HEK293 (cell line): ENCODE data around the gene CBFB.

ENCODE experiments used
- CTCF ChIA-PET: fragments of 350-600 bp; formaldehyde crosslinking; extraction: SDS; loops from one replicate; lab custom pipeline; 2021; ENCODE audit warnings: antibody characterized with exemption; lab: Yijun Ruan, JAX
- POLR2A ChIA-PET: fragments of 300-600 bp; formaldehyde crosslinking; extraction: SDS; loops from one replicate; lab custom pipeline; 2020; ENCODE audit warnings: antibody characterized with exemption, inconsistent platforms; lab: Yijun Ruan, JAX
- H3K27ac ChIP-seq: fragments of 200-500 bp; sonication (Bioruptor generic); 2 replicates; pipeline ENCODE4 v1.5.1; 2014; ENCODE audit warnings: low read depth, low read length, control low read depth, inconsistent platforms; ENCODE audit errors: extremely low read depth
- H3K36me3 ChIP-seq, 2 experiments: fragments of 200-500 bp in 1 of 2; sonication (Bioruptor generic) in 1 of 2; 1 replicate in 1 of 2; 2 replicates in 1 of 2; pipeline ENCODE4 v1.5.1; 2014 to 2017; ENCODE audit warnings: inconsistent platforms in 2 of 2, low read length in 2 of 2; ENCODE audit not compliant: control insufficient read depth in 2 of 2, insufficient read depth in 1 of 2
- H3K4me1 ChIP-seq: fragments of 200-500 bp; sonication (Bioruptor generic); 2 replicates; pipeline ENCODE4 v1.5.1; 2014; ENCODE audit warnings: mild to moderate bottlenecking, low read length, inconsistent platforms; ENCODE audit not compliant: control insufficient read depth, insufficient read depth
- H3K4me3 ChIP-seq: 2 replicates; pipeline ENCODE4 v1.5.1; 2011; ENCODE audit warnings: low read depth, mild to moderate bottlenecking, control low read depth, low read length, moderate library complexity
- H3K9me3 ChIP-seq: fragments of 200-500 bp; sonication (Bioruptor generic); 2 replicates; pipeline ENCODE4 v1.5.1; 2014; ENCODE audit warnings: low read depth, low read length, inconsistent platforms; ENCODE audit not compliant: control insufficient read depth, insufficient read depth
- CTCF ChIP-seq: fragments of 450-650 bp; formaldehyde crosslinking; IDR thresholded peaks from 2 replicates; pipeline ENCODE4 v1.5.1; 2016; ENCODE audit warnings: missing biosample characterization, missing genetic modification characterization
- EGR2 ChIP-seq: fragments of 450-650 bp; formaldehyde crosslinking; IDR thresholded peaks from 2 replicates; pipeline ENCODE4 v1.5.1; 2016; ENCODE audit warnings: low read depth, missing biosample characterization, missing genetic modification characterization
- GFI1B ChIP-seq: fragments of 450-650 bp; formaldehyde crosslinking; IDR thresholded peaks from 2 replicates; pipeline ENCODE4 v1.5.1; 2016; ENCODE audit warnings: missing biosample characterization, missing genetic modification characterization
- GLIS1 ChIP-seq: fragments of 450-650 bp; formaldehyde crosslinking; IDR thresholded peaks from 2 replicates; pipeline ENCODE4 v1.5.1; 2016; ENCODE audit warnings: missing biosample characterization, missing genetic modification characterization
- SCRT2 ChIP-seq: fragments of 450-650 bp; formaldehyde crosslinking; IDR thresholded peaks from 2 replicates; pipeline ENCODE4 v1.5.1; 2016; ENCODE audit warnings: missing biosample characterization, missing genetic modification characterization
- SP2 ChIP-seq: fragments of 450-650 bp; formaldehyde crosslinking; IDR thresholded peaks from 2 replicates; pipeline ENCODE4 v1.5.1; 2016; ENCODE audit warnings: missing biosample characterization, missing genetic modification characterization
- YY1 ChIP-seq: fragments of 450-650 bp; formaldehyde crosslinking; IDR thresholded peaks from 2 replicates; pipeline ENCODE4 v1.5.1; 2018; ENCODE audit warnings: missing biosample characterization, missing genetic modification characterization
- ZBTB17 ChIP-seq: fragments of 450-650 bp; formaldehyde crosslinking; IDR thresholded peaks from 2 replicates; pipeline ENCODE4 v1.5.1; 2016; ENCODE audit warnings: missing biosample characterization, missing genetic modification characterization
- ZEB2 ChIP-seq: fragments of 450-650 bp; formaldehyde crosslinking; IDR thresholded peaks from 2 replicates; pipeline ENCODE4 v1.5.1; 2016; ENCODE audit warnings: missing biosample characterization, missing genetic modification characterization
- ZFP3 ChIP-seq: fragments of 450-650 bp; formaldehyde crosslinking; IDR thresholded peaks from 2 replicates; pipeline ENCODE4 v1.5.1; 2016; ENCODE audit warnings: low read depth, missing biosample characterization, missing genetic modification characterization
- ZFP69B ChIP-seq: fragments of 450-650 bp; formaldehyde crosslinking; IDR thresholded peaks from 2 replicates; pipeline ENCODE4 v1.5.1; 2016; ENCODE audit warnings: missing biosample characterization, missing genetic modification characterization
- ZNF121 ChIP-seq: fragments of 450-650 bp; formaldehyde crosslinking; IDR thresholded peaks from 2 replicates; pipeline ENCODE4 v1.5.1; 2016; ENCODE audit warnings: missing biosample characterization, missing genetic modification characterization
- ZNF169 ChIP-seq: fragments of 450-650 bp; formaldehyde crosslinking; IDR thresholded peaks from 2 replicates; pipeline ENCODE4 v1.5.1; 2016; ENCODE audit warnings: missing biosample characterization, missing genetic modification characterization
- ZNF18 ChIP-seq: fragments of 450-650 bp; formaldehyde crosslinking; IDR thresholded peaks from 2 replicates; pipeline ENCODE4 v1.5.1; 2016; ENCODE audit warnings: missing biosample characterization, missing genetic modification characterization
- ZNF2 ChIP-seq: fragments of 450-650 bp; formaldehyde crosslinking; IDR thresholded peaks from 2 replicates; pipeline ENCODE4 v1.5.1; 2016; ENCODE audit warnings: missing biosample characterization, missing genetic modification characterization
- ZNF24 ChIP-seq: fragments of 450-650 bp; formaldehyde crosslinking; IDR thresholded peaks from 2 replicates; pipeline ENCODE4 v1.5.1; 2016; ENCODE audit warnings: missing biosample characterization, missing genetic modification characterization
- ZNF26 ChIP-seq: fragments of 450-650 bp; formaldehyde crosslinking; IDR thresholded peaks from 2 replicates; pipeline ENCODE4 v1.5.1; 2016; ENCODE audit warnings: missing biosample characterization, missing genetic modification characterization
- ZNF292 ChIP-seq: fragments of 450-650 bp; formaldehyde crosslinking; IDR thresholded peaks from 2 replicates; pipeline ENCODE4 v1.5.1; 2016; ENCODE audit warnings: low read depth, missing biosample characterization, missing genetic modification characterization, borderline replicate concordance
- ZNF302 ChIP-seq: fragments of 450-650 bp; formaldehyde crosslinking; IDR thresholded peaks from 2 replicates; pipeline ENCODE4 v1.5.1; 2016; ENCODE audit warnings: missing biosample characterization, missing genetic modification characterization, low read depth
- ZNF335 ChIP-seq: fragments of 450-650 bp; formaldehyde crosslinking; conservative IDR thresholded peaks from 2 replicates; pipeline ENCODE4 v1.5.1; 2016; ENCODE audit warnings: missing biosample characterization, missing genetic modification characterization
- ZNF510 ChIP-seq: fragments of 450-650 bp; formaldehyde crosslinking; IDR thresholded peaks from 2 replicates; pipeline ENCODE4 v1.5.1; 2018; ENCODE audit warnings: mild to moderate bottlenecking, missing genetic modification characterization, missing biosample characterization; ENCODE audit not compliant: insufficient replicate concordance
- ZNF529 ChIP-seq: fragments of 450-650 bp; formaldehyde crosslinking; IDR thresholded peaks from 2 replicates; pipeline ENCODE4 v1.5.1; 2017; ENCODE audit warnings: missing genetic modification characterization, missing biosample characterization; ENCODE audit not compliant: insufficient replicate concordance
- ZNF561 ChIP-seq: fragments of 450-650 bp; IDR thresholded peaks from 2 replicates; pipeline ENCODE4 v1.5.1; 2018; ENCODE audit warnings: missing biosample characterization, missing genetic modification characterization, borderline replicate concordance
- ZNF654 ChIP-seq: fragments of 450-650 bp; formaldehyde crosslinking; IDR thresholded peaks from 2 replicates; pipeline ENCODE4 v1.5.1; 2016; ENCODE audit warnings: low read depth, missing biosample characterization, missing genetic modification characterization
- ZNF660 ChIP-seq: fragments of 450-650 bp; IDR thresholded peaks from 2 replicates; pipeline ENCODE4 v1.5.1; 2018; ENCODE audit warnings: missing biosample characterization, mild to moderate bottlenecking, missing genetic modification characterization
- ZNF664 ChIP-seq: fragments of 450-650 bp; formaldehyde crosslinking; IDR thresholded peaks from 2 replicates; pipeline ENCODE4 v1.5.1; 2016; ENCODE audit warnings: missing biosample characterization, missing genetic modification characterization
- ZNF692 ChIP-seq: fragments of 450-650 bp; formaldehyde crosslinking; IDR thresholded peaks from 2 replicates; pipeline ENCODE4 v1.5.1; 2016; ENCODE audit warnings: missing biosample characterization, missing genetic modification characterization
- ZNF76 ChIP-seq: fragments of 450-650 bp; formaldehyde crosslinking; IDR thresholded peaks from 2 replicates; pipeline ENCODE4; 2016; ENCODE audit warnings: low read depth, missing biosample characterization, missing genetic modification characterization, borderline replicate concordance
- ZNF768 ChIP-seq: fragments of 450-650 bp; formaldehyde crosslinking; IDR thresholded peaks from 2 replicates; pipeline ENCODE4 v1.5.1; 2018; ENCODE audit warnings: missing biosample characterization, mild to moderate bottlenecking, missing genetic modification characterization
- ZNF777 ChIP-seq: fragments of 450-650 bp; formaldehyde crosslinking; IDR thresholded peaks from 2 replicates; pipeline ENCODE4 v1.5.1; 2017; ENCODE audit warnings: missing biosample characterization, missing genetic modification characterization, borderline replicate concordance
- ZSCAN30 ChIP-seq: fragments of 450-650 bp; IDR thresholded peaks from 2 replicates; pipeline ENCODE4 v1.5.1; 2018; ENCODE audit warnings: missing biosample characterization, mild to moderate bottlenecking, missing genetic modification characterization, moderate library complexity
- ZXDB ChIP-seq: fragments of 450-650 bp; formaldehyde crosslinking; IDR thresholded peaks from 2 replicates; pipeline ENCODE4 v1.5.1; 2016; ENCODE audit warnings: missing biosample characterization, missing genetic modification characterization

Gene CBFB

GRCh38 chr16:67017810-67018488, 11.0 kb upstream of the CBFB start:
- Histone ChIP-seq H3K9me3 (no peaks in the 10 kb centered on the region), H3K4me3 (no peak overlapping the region), H3K36me3 (no peaks in the 10 kb centered on the region), H3K4me1 (no peaks in the 10 kb centered on the region; the same call in 1 of the 2 replicates), H3K27ac (no peak overlapping the region)
- ChIA-PET CTCF (interaction anchor here (0.6 to 13.3 kb wide), 43 partner anchors 9 to 613 kb away, joined by 3 to 155 read pairs (median 5); partner anchors contain the start of genes FBXL8, KCTD19, LRRC36 and MATCAP1), POLR2A (interaction anchor here (0.5 to 1.9 kb wide), 8 partner anchors 11 to 210 kb away, joined by 3 to 15 read pairs (median 4); partner anchors contain the start of genes CBFB, E2F4, FBXL8 and PHAF1)
- 0 out of 2 replicates have a peak, but pooled peaks have one; percentile 25 for TF ChIP-seq ZFP69B (tag by site-specific recombination)
- peak; percentile 98 for TF ChIP-seq ZSCAN30 (tag by site-specific recombination)
- no peak for TF ChIP-seq ZNF777 (tag by site-specific recombination)
- no peak for TF ChIP-seq ZNF510 (tag by site-specific recombination)
- no peak for TF ChIP-seq EGR2
- no peak for TF ChIP-seq GFI1B (tag by site-specific recombination)
- TF ChIP-seq ZNF768 (tag by site-specific recombination), result 0 out of 2 replicates have a peak, but pooled peaks have one; percentile 18
- 0 out of 2 replicates have a peak, but pooled peaks have one; percentile 51 for TF ChIP-seq ZNF692 (tag by site-specific recombination)
- peak; percentile 79 for TF ChIP-seq ZEB2 (tag by site-specific recombination)
- peak; percentile 32; the same call in 1 of the 2 replicates for TF ChIP-seq SCRT2 (tag by site-specific recombination)
- TF ChIP-seq ZNF529, result no peak
- no peak for TF ChIP-seq ZNF26
- TF ChIP-seq ZNF292 (tag by site-specific recombination), result no peak
- no peak for TF ChIP-seq ZFP3 (tag by site-specific recombination)
- TF ChIP-seq ZNF664, result peak; percentile 62; the same call in 1 of the 2 replicates
- 0 out of 2 replicates have a peak, but pooled peaks have one; percentile 17 for TF ChIP-seq ZNF335 (tag by site-specific recombination)
- TF ChIP-seq CTCF, result peak; percentile 88
- TF ChIP-seq ZNF654 (tag by site-specific recombination), result peak; percentile 70
- TF ChIP-seq ZNF169, result 0 out of 2 replicates have a peak, but pooled peaks have one; percentile 33
- TF ChIP-seq ZNF302 (tag by site-specific recombination), result no peak
- no peak for TF ChIP-seq ZNF121 (tag by site-specific recombination)
- peak; percentile 45; the same call in 1 of the 2 replicates for TF ChIP-seq ZBTB17 (tag by site-specific recombination)
- peak; percentile 82 for TF ChIP-seq ZNF561 (tag by site-specific recombination)
- peak; percentile 83; the same call in 1 of the 2 replicates for TF ChIP-seq ZNF660 (tag by site-specific recombination)
- 0 out of 2 replicates have a peak, but pooled peaks have one; percentile 33 for TF ChIP-seq YY1
- TF ChIP-seq ZNF24 (tag by site-specific recombination), result peak; percentile 64; the same call in 1 of the 2 replicates
- peak; percentile 47; the same call in 1 of the 2 replicates for TF ChIP-seq ZNF76 (tag by site-specific recombination)
- TF ChIP-seq ZNF2, result 0 out of 2 replicates have a peak, but pooled peaks have one; percentile 43
- peak; percentile 56 for TF ChIP-seq GLIS1 (tag by site-specific recombination)
- TF ChIP-seq SP2 (tag by site-specific recombination), result peak; percentile 74
- TF ChIP-seq ZXDB (tag by site-specific recombination), result peak; percentile 65
- TF ChIP-seq ZNF18 (tag by site-specific recombination), result peak; percentile 50; the same call in 1 of the 2 replicates
